Measurements from ENCODE around the gene TLR10.

The TLR10 gene

DNA sequence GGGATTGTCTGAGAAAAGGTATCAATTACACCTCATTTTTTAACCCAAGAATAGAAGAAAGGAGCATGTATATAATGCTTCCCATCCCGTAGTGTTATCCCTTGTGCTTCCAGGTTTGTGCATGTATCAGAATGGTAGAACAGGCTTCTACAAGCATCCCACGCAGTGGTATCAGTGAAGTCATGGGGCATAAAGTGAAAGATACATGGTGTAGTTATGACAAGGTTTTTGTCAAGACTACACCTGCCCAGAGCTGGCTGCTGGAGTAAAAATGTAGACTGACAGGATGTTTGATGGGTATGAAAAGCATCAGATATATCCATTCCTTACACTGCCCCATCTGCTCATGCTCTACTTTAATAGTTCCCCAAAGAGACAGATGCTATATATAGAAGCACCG is 12.3 kb upstream of the TLR10 start:
- TF ChIP-seq, protein P1, sequence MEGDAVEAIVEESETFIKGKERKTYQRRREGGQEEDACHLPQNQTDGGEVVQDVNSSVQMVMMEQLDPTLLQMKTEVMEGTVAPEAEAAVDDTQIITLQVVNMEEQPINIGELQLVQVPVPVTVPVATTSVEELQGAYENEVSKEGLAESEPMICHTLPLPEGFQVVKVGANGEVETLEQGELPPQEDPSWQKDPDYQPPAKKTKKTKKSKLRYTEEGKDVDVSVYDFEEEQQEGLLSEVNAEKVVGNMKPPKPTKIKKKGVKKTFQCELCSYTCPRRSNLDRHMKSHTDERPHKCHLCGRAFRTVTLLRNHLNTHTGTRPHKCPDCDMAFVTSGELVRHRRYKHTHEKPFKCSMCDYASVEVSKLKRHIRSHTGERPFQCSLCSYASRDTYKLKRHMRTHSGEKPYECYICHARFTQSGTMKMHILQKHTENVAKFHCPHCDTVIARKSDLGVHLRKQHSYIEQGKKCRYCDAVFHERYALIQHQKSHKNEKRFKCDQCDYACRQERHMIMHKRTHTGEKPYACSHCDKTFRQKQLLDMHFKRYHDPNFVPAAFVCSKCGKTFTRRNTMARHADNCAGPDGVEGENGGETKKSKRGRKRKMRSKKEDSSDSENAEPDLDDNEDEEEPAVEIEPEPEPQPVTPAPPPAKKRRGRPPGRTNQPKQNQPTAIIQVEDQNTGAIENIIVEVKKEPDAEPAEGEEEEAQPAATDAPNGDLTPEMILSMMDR (IDR thresholded peaks at IDR 0.05; ENCODE audit: low read depth, low read length), result no peak
- Histone ChIP-seq H3K4me3 (ENCODE audit: low read depth, low read length) (no peak overlapping the region), H3K27me3 (peaks cover 16% of the 10 kb centered on the region; the same call in 1 of the 2 replicates), H3K9me3 (no peaks in the 10 kb centered on the region), H3K4me1 (no peaks in the 10 kb centered on the region), H3K36me3 (no peaks in the 10 kb centered on the region)
- DNase-seq, result no peak

DNA sequence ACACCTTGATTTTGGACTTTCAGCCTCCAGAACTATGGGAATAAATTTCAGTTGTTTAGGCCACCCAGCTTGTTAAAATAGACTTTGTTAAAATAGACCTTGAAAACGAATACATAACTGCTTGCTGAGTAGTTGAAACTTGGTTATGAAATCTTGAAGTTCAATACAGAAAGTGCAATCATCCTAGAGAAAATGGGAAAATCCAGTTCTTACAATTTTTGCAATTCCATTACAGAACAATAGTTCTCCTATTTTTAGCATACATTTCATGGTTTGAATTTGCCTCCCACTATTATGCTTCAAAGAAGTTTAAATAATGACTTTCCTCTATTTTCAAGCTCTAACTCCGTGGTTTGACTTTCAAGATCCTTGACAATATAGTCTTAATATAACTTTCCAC is 11.3 kb upstream of the TLR10 start:
- TF ChIP-seq, protein P1 (IDR thresholded peaks at IDR 0.05; ENCODE audit: low read depth, low read length), result no peak
- Histone ChIP-seq H3K27me3 (peaks cover 16% of the 10 kb centered on the region; the same call in 1 of the 2 replicates), H3K9me3 (no peaks in the 10 kb centered on the region)

DNA sequence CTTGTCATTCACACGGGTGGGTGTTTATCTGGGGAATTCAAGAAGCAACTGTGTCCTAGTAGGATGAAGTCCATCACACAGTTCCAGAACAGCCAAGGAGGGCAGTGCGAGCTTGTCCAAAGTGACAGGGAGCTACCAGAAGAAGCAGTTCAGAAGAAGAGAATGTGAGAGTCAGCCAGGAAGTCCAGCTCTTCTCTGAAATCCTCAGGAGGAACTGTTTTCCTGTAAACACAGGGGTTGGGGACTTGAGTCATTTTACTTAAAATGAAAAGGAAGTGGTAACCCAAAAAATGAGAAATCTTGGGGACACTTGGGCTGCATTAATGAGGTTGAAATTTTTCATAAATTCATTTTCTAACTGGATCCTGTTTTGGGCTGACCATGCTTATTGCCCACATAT is 8.2 kb upstream of the TLR10 start:
- Histone ChIP-seq H3K36me3 (no peaks in the 10 kb centered on the region), H3K27me3 (peaks cover 8% of the 10 kb centered on the region; the same call in 1 of the 2 replicates), H3K4me3 (ENCODE audit: low read depth, low read length) (no peak overlapping the region), H3K4me1 (no peaks in the 10 kb centered on the region), H3K9me3 (no peaks in the 10 kb centered on the region)
- no peak for DNase-seq
- TF ChIP-seq, protein P1 (IDR thresholded peaks at IDR 0.05; ENCODE audit: low read depth, low read length), result no peak

More for the DNA sequence above, 11.3 kb upstream of the TLR10 start:
- Histone ChIP-seq H3K4me3 (ENCODE audit: low read depth, low read length) (no peak overlapping the region), H3K36me3 (no peaks in the 10 kb centered on the region), H3K4me1 (no peaks in the 10 kb centered on the region)
- no peak for DNase-seq

- H3K36me3 ChIP-seq, result no peaks in the 10 kb centered on the region
- DNase-seq, result no peak
- peaks cover 3% of the 10 kb centered on the region; the same call in 1 of the 2 replicates for H3K27me3 ChIP-seq
- H3K4me1 ChIP-seq, result no peaks in the 10 kb centered on the region
- no peaks in the 10 kb centered on the region for H3K9me3 ChIP-seq
- no peak overlapping the region for H3K4me3 ChIP-seq (ENCODE audit: low read depth, low read length)
- TF ChIP-seq, protein P1 (IDR thresholded peaks at IDR 0.05; ENCODE audit: low read depth, low read length), result no peak
Measured at GRCh38 chr4:38788317-38788716, 5.5 kb upstream of the TLR10 start.

- H3K4me3 ChIP-seq (ENCODE audit: low read depth, low read length), result no peak overlapping the region
- DNase-seq, result no peak
- TF ChIP-seq, protein P1 (IDR thresholded peaks at IDR 0.05; ENCODE audit: low read depth, low read length), result no peak
- no peaks in the 10 kb centered on the region for H3K36me3 ChIP-seq
- H3K27me3 ChIP-seq, result peaks cover 3% of the 10 kb centered on the region; the same call in 1 of the 2 replicates
- no peaks in the 10 kb centered on the region for H3K9me3 ChIP-seq
- no peaks in the 10 kb centered on the region for H3K4me1 ChIP-seq
Measured at GRCh38 chr4:38787693-38788092, 4.9 kb upstream of the TLR10 start.

DNA sequence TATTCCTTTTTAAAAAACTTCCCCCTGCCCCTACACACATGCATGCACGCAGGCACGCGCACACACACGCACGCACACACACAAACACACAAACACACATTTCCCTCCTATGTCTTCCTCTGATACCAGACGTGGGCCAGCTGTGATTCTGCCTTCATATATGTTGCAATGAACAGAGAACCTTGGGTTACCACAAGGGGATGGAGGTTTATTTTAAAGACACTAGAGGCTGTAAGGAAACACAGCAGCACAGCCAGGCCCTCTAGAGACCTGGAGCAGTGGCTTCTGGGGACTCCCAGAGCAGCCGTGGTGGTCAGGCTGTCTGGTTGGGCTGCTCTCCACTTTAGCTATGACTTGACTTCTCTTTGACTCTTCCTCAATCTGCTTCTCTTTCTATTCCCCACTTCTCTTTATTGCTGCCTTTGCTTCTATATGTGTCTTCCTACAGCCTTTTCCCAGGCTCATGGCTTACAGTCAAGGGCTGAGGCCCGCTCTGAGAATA is 3.2 kb upstream of the TLR10 start:
- Histone ChIP-seq H3K27me3 (peaks cover 5% of the 10 kb centered on the region), H3K36me3 (no peaks in the 10 kb centered on the region), H3K4me1 (no peaks in the 10 kb centered on the region), H3K4me3 (ENCODE audit: low read depth, low read length) (no peak overlapping the region), H3K9me3 (no peaks in the 10 kb centered on the region)
- TF ChIP-seq, protein P1 (IDR thresholded peaks at IDR 0.05; ENCODE audit: low read depth, low read length), result no peak
- no peak for DNase-seq
